Measurements from ENCODE around the gene SLC35A5. TPM values are rescaled to one million over a fixed set of nuclear protein-coding genes. Genes with fewer than 3 reads are reported as not detected.

The SLC35A5 gene
- total RNA-seq, 1 experiment from 2014 or later: 37.8 TPM

GRCh38 chr3:112619295-112619694 is 57.5 kb downstream of the SLC35A5 start:
- Histone ChIP-seq H3K4me1 (ENCODE audit: control insufficient read depth, insufficient read depth, low read length) (no peaks in the 10 kb centered on the region), H3K9me3 (ENCODE audit: control insufficient read depth, insufficient read depth, low read depth, low read length) (no peaks in the 10 kb centered on the region), H3K27ac (ENCODE audit: low read length) (no peak overlapping the region), H3K27me3 (ENCODE audit: control insufficient read depth, insufficient read depth, low read length) (no peaks in the 10 kb centered on the region), H3K4me3 (ENCODE audit: low read depth in 2 of 2, low read length in 2 of 2) (no peak overlapping the region), H3K36me3 (ENCODE audit: control insufficient read depth, insufficient read depth, low read length) (no peaks in the 10 kb centered on the region)
- POLR2A ChIA-PET: no interaction called here
- BruUV-seq (replicated peaks): no TSS peak
- CTCF ChIA-PET: no interaction called here
- no peak for ATAC-seq
- DNase-seq (ENCODE audit: low read depth, low spot score): no peak
- in situ Hi-C loops (cut with HindIII; ENCODE audit: low pct_unique_long_range_greater_than_20kb, low sequenced_read_pairs): no loop called here
- TF ChIP-seq POLR2AphosphoS5 (IDR thresholded peaks at IDR 0.05; ENCODE audit: low read depth, low read length) (no peak), REST (IDR thresholded peaks at IDR 0.05; ENCODE audit: insufficient read depth in 1 of 2, low read depth in 2 of 2, low read length in 1 of 2) (no peak), CTCF (IDR thresholded peaks at IDR 0.05) (no peak), SIN3A (IDR thresholded peaks at IDR 0.05; ENCODE audit: borderline replicate concordance, insufficient read depth, low read depth, low read length) (no peak), TCF7L2 (IDR thresholded peaks at IDR 0.05; ENCODE audit: low read depth, low read length) (no peak)
- intact Hi-C loops (cut with micrococcal nuclease; ENCODE audit: unreplicated experiment): no loop called here

- no peak overlapping the region for H3K4me3 ChIP-seq (ENCODE audit: low read depth in 2 of 2, low read length in 2 of 2)
- intact Hi-C loops (cut with micrococcal nuclease; ENCODE audit: unreplicated experiment): no loop called here
- no TSS peak for BruUV-seq (replicated peaks)
Measured at GRCh38 chr3:112623213-112623612, 61.4 kb downstream of the SLC35A5 start.

More at GRCh38 chr3:112623213-112623612, 61.4 kb downstream of the SLC35A5 start:
- ATAC-seq: no peak
- Histone ChIP-seq H3K27ac (ENCODE audit: low read length) (no peak overlapping the region), H3K4me1 (ENCODE audit: control insufficient read depth, insufficient read depth, low read length) (no peaks in the 10 kb centered on the region), H3K9me3 (ENCODE audit: control insufficient read depth, insufficient read depth, low read depth, low read length) (no peaks in the 10 kb centered on the region), H3K27me3 (ENCODE audit: control insufficient read depth, insufficient read depth, low read length) (no peaks in the 10 kb centered on the region), H3K36me3 (ENCODE audit: control insufficient read depth, insufficient read depth, low read length) (no peaks in the 10 kb centered on the region)
- in situ Hi-C loops (cut with HindIII; ENCODE audit: low pct_unique_long_range_greater_than_20kb, low sequenced_read_pairs): no loop called here
- ChIA-PET CTCF (no interaction called here), POLR2A (no interaction called here)
- DNase-seq (ENCODE audit: low read depth, low spot score): no peak
- TF ChIP-seq POLR2AphosphoS5 (IDR thresholded peaks at IDR 0.05; ENCODE audit: low read depth, low read length) (no peak), TCF7L2 (IDR thresholded peaks at IDR 0.05; ENCODE audit: low read depth, low read length) (no peak), REST (IDR thresholded peaks at IDR 0.05; ENCODE audit: insufficient read depth in 1 of 2, low read depth in 2 of 2, low read length in 1 of 2) (no peak), SIN3A (IDR thresholded peaks at IDR 0.05; ENCODE audit: borderline replicate concordance, insufficient read depth, low read depth, low read length) (no peak)
